NCI-H2081 treated with DMSO at 0.1 percent for 48 hours (cell line): Measurements from ENCODE around the gene C1orf159.

Experiments used
- DNase-seq: peaks from one replicate; lab custom pipeline; 2025; lab: John Stamatoyannopoulos, UW

The C1orf159 gene

GRCh38 chr1:1132042-1132950 lies 16.4 kb upstream of the C1orf159 start:
- no peak for DNase-seq

- DNase-seq: no peak
These were observed 14.6 kb upstream of the C1orf159 start for GRCh38 chr1:1130206-1131120.

GRCh38 chr1:1129381-1129821 lies 13.5 kb upstream of the C1orf159 start:
- DNase-seq: no peak

- no peak for DNase-seq
These were observed 12.7 kb upstream of the C1orf159 start for GRCh38 chr1:1128454-1129139.

GRCh38 chr1:1127551-1128451 lies 11.9 kb upstream of the C1orf159 start:
- no peak for DNase-seq

DNA sequence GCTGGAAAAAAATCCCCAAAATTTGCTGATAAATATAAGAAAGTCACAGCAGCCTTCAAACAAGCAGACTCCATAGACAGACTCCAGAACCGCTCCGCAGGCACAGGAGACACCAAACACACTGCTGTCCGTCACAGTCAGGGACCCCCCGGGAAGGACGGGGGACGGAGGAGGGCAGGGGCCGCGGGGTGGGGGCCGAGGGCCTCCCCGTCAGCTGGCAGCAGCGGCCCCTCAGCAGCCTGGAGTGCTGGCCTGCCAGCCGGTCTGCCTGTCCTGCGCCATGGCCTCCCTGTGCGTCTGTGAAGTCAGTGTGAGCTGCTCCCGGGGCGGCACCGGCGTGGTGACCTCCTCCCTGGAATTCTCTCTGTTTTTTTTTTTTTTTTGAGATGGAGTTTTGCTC lies 10.1 kb upstream of the C1orf159 start:
- no peak for DNase-seq

DNA sequence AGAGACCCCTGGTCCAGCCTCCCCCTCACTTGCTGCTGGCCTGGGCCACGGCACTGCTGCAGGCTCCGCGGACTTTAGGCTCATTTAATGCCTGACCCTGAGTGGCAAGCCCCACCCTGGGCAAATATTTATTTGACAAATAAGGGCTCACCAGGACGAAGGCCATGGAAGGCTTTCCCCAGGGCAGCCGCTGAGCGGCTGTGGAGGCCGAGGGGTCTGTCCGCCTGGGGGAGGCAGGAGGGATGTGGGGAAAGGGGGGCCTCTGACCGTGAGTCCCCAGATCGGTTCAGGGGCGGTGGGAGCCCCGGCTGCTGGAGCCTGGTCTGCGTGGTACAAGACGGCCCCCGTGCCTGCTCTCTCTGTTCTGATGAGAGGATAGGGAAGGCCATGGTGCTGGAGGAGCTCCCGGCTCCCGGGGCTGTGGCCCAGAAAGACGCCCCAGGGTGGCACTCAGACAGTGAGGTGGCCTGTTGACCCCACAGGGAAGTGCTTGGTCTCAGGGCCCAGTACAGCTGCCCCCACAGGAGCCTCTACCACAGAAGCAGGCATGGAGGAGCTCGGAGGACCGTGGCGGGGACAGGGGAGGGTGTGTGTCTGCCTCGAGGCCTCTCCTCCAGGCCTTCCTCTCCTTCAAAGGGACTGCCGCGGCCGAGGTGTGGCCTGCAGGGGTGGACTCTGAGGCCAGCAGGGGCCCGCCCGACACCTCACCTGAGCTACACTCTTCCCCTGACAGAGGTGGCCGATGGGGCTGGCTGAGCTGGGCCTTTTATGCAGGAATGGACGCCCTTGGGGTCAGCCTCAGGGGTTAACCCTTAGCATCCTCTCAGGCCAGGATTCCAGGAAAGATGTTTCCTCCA lies 9.1 kb upstream of the C1orf159 start:
- DNase-seq: no peak

GRCh38 chr1:1124508-1124785 lies 8.6 kb upstream of the C1orf159 start:
- no peak for DNase-seq

GRCh38 chr1:1123581-1124507 lies 8.0 kb upstream of the C1orf159 start:
- DNase-seq: no peak

GRCh38 chr1:1122981-1123480 lies 7.1 kb upstream of the C1orf159 start:
- DNase-seq: no peak

GRCh38 chr1:1122078-1122811 lies 6.4 kb upstream of the C1orf159 start:
- DNase-seq: no peak

GRCh38 chr1:1121611-1122077 lies 5.8 kb upstream of the C1orf159 start:
- no peak for DNase-seq

GRCh38 chr1:1120866-1121591 lies 5.1 kb upstream of the C1orf159 start:
- no peak for DNase-seq

GRCh38 chr1:1120096-1120495 lies 4.2 kb upstream of the C1orf159 start:
- no peak for DNase-seq

DNA sequence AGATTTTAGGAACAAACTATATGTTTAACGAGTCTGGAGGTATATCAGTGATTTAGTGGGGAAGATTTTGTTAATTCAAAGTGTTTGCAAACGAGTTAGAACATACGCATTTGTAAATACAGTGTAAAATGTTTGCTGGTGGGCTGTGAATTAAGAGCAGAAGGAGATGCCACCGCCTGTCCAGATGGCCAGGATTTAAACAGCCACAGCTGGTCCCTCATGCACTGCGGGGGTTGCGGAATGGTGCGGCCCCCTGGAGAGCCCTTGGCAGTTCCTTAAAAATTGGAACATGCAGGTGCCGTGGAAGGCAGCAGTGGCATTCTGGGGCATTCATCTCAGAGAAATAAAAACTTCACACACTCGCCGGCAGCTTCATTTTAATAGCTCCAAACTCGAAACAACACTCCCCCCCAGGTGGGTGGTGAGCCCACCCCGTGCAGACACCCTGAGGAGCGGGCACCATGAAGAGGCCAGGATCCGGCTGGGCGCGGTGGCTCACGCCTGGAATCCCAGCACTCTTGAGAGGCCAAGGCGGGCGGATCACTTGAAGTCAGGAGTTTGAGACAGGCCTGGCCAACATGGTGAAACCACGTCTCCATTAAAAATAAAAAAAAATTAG lies 3.5 kb upstream of the C1orf159 start:
- DNase-seq: no peak

GRCh38 chr1:1118876-1119220 lies 3.0 kb upstream of the C1orf159 start:
- DNase-seq: no peak
